CD14-positive monocyte (primary cell): Measurements from ENCODE around the gene TADA3. TPM values are rescaled to one million over a fixed set of nuclear protein-coding genes. Genes with fewer than 3 reads are reported as not detected.
A peak's percentile ranks its signal among the peaks of the same experiment; 100 is the strongest.

Experiments used
- DNase-seq, 3 donors: peaks; one replicate each; pipeline ENCODE4 v3.0.0-alpha.2; 2011 to 2022
- H2AFZ ChIP-seq: 2 replicates; pipeline ENCODE4 v1.6.0; 2012; ENCODE audit warnings: mild to moderate bottlenecking, low read depth, low read length, inconsistent platforms; ENCODE audit not compliant: insufficient read depth, poor library complexity, severe bottlenecking
- H3K27ac ChIP-seq, 2 donors: 1 replicate in 1 of 2; 2 replicates in 1 of 2; pipeline ENCODE4 v1.5.1; 2012 to 2013; ENCODE audit warnings: low read length in 2 of 2, control low read depth in 1 of 2, inconsistent platforms in 1 of 2, low read depth in 1 of 2, mild to moderate bottlenecking in 1 of 2
- H3K27me3 ChIP-seq, 2 donors: one replicate each; pipeline versions ENCODE4 v1.6.0 to v1.6.1; 2011 to 2013; ENCODE audit warnings: low read length in 2 of 2; ENCODE audit not compliant: control insufficient read depth in 2 of 2, insufficient read depth in 2 of 2
- H3K36me3 ChIP-seq, 2 donors: replicated peaks in 1 of 2; 1 replicate in 1 of 2; 2 replicates in 1 of 2; pipeline versions ENCODE4 v1.5.1 to v1.6.1; 2012 to 2013; ENCODE audit warnings: low read length in 2 of 2, control low read depth in 1 of 2, inconsistent platforms in 1 of 2, mild to moderate bottlenecking in 1 of 2; ENCODE audit not compliant: insufficient read depth in 2 of 2, control insufficient read depth in 1 of 2
- H3K4me1 ChIP-seq, 2 donors: 1 replicate in 1 of 2; 2 replicates in 1 of 2; pipeline versions ENCODE4 v1.5.1 to v1.6.1; 2012 to 2013; ENCODE audit warnings: low read length in 2 of 2, control low read depth in 1 of 2, inconsistent platforms in 1 of 2, mild to moderate bottlenecking in 1 of 2, moderate library complexity in 1 of 2; ENCODE audit not compliant: insufficient read depth in 2 of 2, control insufficient read depth in 1 of 2
- H3K4me2 ChIP-seq: replicated peaks from 2 replicates; pipeline ENCODE3; 2012; ENCODE audit warnings: low read length, moderate library complexity, mild to moderate bottlenecking; ENCODE audit not compliant: poor library complexity, severe bottlenecking; ENCODE audit errors: extremely low read depth
- H3K4me3 ChIP-seq, 3 experiments: fragments of 200-600 bp in 1 of 3; sonication (generic) in 1 of 3; replicated peaks in 1 of 3; 1 replicate in 2 of 3; 2 replicates in 1 of 3; pipeline ENCODE4 v1.5.1; 2011 to 2013; ENCODE audit warnings: low read length in 3 of 3, mild to moderate bottlenecking in 3 of 3, control low read depth in 2 of 3, low read depth in 2 of 3, inconsistent platforms in 1 of 3, moderate library complexity in 1 of 3
- H3K79me2 ChIP-seq: 2 replicates; pipeline ENCODE4 v1.6.0; 2012; ENCODE audit warnings: mild to moderate bottlenecking, control low read depth, inconsistent platforms, low read length, moderate library complexity; ENCODE audit not compliant: insufficient read depth
- H3K9ac ChIP-seq: 2 replicates; pipeline ENCODE4 v1.6.0; 2017; ENCODE audit warnings: low read length, mild to moderate bottlenecking; ENCODE audit not compliant: insufficient read depth, poor library complexity, severe bottlenecking
- H3K9me3 ChIP-seq, 2 donors: replicated peaks in 1 of 2; 1 replicate in 1 of 2; 2 replicates in 1 of 2; pipeline versions ENCODE4 v1.5.1 to v1.6.1; 2012 to 2013; ENCODE audit warnings: low read length in 2 of 2, control low read depth in 1 of 2; ENCODE audit not compliant: control insufficient read depth in 1 of 2, insufficient read depth in 1 of 2
- H4K20me1 ChIP-seq: 2 replicates; pipeline ENCODE4 v1.6.0; 2012; ENCODE audit warnings: mild to moderate bottlenecking, low read length, control low read depth, moderate library complexity; ENCODE audit not compliant: insufficient read depth
- H3K27ac Mint-ChIP-seq, 7 donors: one replicate each; pipeline ENCODE4 v1.8.0; 2020; ENCODE audit warnings: mild to moderate bottlenecking in 7 of 7, mixed read lengths in 7 of 7, moderate library complexity in 6 of 7, inconsistent platforms in 2 of 7
- H3K27me3 Mint-ChIP-seq, 3 donors: one replicate each; pipeline ENCODE4 v1.8.0; 2021 to 2022; ENCODE audit warnings: low read depth in 3 of 3, mild to moderate bottlenecking in 3 of 3, mixed read lengths in 3 of 3, moderate library complexity in 3 of 3, inconsistent platforms in 1 of 3
- H3K36me3 Mint-ChIP-seq, 2 donors: one replicate each; pipeline ENCODE4 v1.8.0; 2020; ENCODE audit warnings: mixed read lengths in 2 of 2, inconsistent platforms in 1 of 2, mild to moderate bottlenecking in 1 of 2
- H3K4me1 Mint-ChIP-seq: one replicate; pipeline ENCODE4 v1.8.0; 2020; ENCODE audit warnings: mild to moderate bottlenecking, mixed read lengths
- H3K4me3 Mint-ChIP-seq, 2 donors: one replicate each; pipeline ENCODE4 v1.8.0; 2020; ENCODE audit warnings: mild to moderate bottlenecking in 2 of 2, mixed read lengths in 2 of 2, moderate library complexity in 1 of 2
- H3K9me3 Mint-ChIP-seq, 7 donors: one replicate each; pipeline ENCODE4 v1.8.0; 2020 to 2022; ENCODE audit warnings: mixed read lengths in 7 of 7, mild to moderate bottlenecking in 6 of 7, moderate library complexity in 6 of 7, inconsistent platforms in 2 of 7
- WGBS: methylation state at CpG from one replicate; pipeline ENCODE4 v1.1.5; 2013; ENCODE audit warnings: missing lambda C conversion rate; ENCODE audit not compliant: insufficient coverage; 5-methylcytosine and 5-hydroxymethylcytosine counted together
- intact Hi-C, 2 donors: fragments of 100-400 bp; cut with micrococcal nuclease; formaldehyde crosslinking; loops; one replicate each; pipeline versions ENCODE4 v1.15.0 to v1.15.1; 2023
- polyA plus RNA-seq, 3 donors: library from polyadenylated mRNA; depleted of rRNA in 1 of 3; unstranded in 2 of 3; stranded (reverse) in 1 of 3; fragments of 300-500 nt in 2 of 3; fragments of >200 nt in 1 of 3; fragmentation: Illumina TruSeq in 2 of 3; gene quantifications; 1 replicate in 2 of 3; 2 replicates in 1 of 3; pipeline ENCODE4 v1.2.3, GENCODE V29; 2012 to 2021
- TF ChIP-seq, protein P1 (sequence below): fragments of 200-600 bp; IDR thresholded peaks from one replicate; pipeline ENCODE4 v1.8.0; 2022; ENCODE audit warnings: antibody characterized with exemption, mild to moderate bottlenecking

TADA3 gene
- polyA plus RNA-seq, 3 donors, result 36.1 to 47.2 (median 46.9) TPM

DNA sequence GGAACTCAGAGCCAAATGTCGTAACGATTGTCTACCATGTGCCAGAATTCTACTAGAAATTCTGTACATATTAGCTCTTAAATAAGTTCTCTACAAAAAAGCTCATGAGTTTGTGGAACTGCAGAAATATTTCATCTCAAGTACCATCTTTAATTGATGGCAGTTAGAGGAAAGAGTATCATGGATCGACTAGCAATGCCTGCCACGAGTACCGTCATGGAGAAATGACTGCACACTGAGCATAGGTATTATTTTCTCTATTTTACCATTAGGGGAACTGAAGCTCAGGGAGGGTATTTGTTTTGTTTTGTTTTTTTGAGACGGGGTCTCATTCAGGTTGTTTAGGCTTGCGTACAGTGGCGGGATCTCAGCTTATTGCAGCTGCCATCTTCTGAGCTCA is 48.7 kb upstream of the TADA3 start:
- Mint-ChIP-seq H3K4me1 (peaks cover 41% of the 10 kb centered on the region), H3K4me3 (no peak overlapping the region), H3K27me3 (peaks cover 0 to 5% (median 2%) of the 10 kb centered on the region in 3 donors), H3K27ac (peak overlapping the region in 1 of 7 donors; percentile 73), H3K9me3 (no peaks in the 10 kb centered on the region), H3K36me3 (peaks cover 40 to 44% of the 10 kb centered on the region in 2 donors)
- 72% methylated on average over 3 of the region's 8 CpGs for WGBS
- no peak for DNase-seq
- Histone ChIP-seq H3K4me3 (no peak overlapping the region), H4K20me1 (no peaks in the 10 kb centered on the region), H3K9ac (no peak overlapping the region), H3K27ac (no peak overlapping the region), H3K36me3 (peaks cover 31 to 39% of the 10 kb centered on the region in 2 donors), H3K9me3 (no peaks in the 10 kb centered on the region), H3K4me2 (no peak overlapping the region), H3K4me1 (peaks cover 34 to 37% of the 10 kb centered on the region in 2 donors), H3K79me2 (peaks cover 10% of the 10 kb centered on the region), H3K27me3 (no peaks in the 10 kb centered on the region), H2AFZ (no peak overlapping the region)
- TF ChIP-seq, protein P1, sequence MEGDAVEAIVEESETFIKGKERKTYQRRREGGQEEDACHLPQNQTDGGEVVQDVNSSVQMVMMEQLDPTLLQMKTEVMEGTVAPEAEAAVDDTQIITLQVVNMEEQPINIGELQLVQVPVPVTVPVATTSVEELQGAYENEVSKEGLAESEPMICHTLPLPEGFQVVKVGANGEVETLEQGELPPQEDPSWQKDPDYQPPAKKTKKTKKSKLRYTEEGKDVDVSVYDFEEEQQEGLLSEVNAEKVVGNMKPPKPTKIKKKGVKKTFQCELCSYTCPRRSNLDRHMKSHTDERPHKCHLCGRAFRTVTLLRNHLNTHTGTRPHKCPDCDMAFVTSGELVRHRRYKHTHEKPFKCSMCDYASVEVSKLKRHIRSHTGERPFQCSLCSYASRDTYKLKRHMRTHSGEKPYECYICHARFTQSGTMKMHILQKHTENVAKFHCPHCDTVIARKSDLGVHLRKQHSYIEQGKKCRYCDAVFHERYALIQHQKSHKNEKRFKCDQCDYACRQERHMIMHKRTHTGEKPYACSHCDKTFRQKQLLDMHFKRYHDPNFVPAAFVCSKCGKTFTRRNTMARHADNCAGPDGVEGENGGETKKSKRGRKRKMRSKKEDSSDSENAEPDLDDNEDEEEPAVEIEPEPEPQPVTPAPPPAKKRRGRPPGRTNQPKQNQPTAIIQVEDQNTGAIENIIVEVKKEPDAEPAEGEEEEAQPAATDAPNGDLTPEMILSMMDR, result no peak
- intact Hi-C loops, result loop anchor here (5.0 to 10.0 kb wide), 2 partner anchors 46 to 49 kb away; partner anchors contain the start of genes ARPC4 (in 2 of the 2) and TADA3 (in 2 of the 2)

- no peak overlapping the region for H2AFZ ChIP-seq
- peaks cover 59 to 66% of the 10 kb centered on the region in 2 donors for H3K36me3 Mint-ChIP-seq
- H3K9me3 Mint-ChIP-seq, result no peaks in the 10 kb centered on the region
- no peak overlapping the region for H3K4me2 ChIP-seq
- H3K4me1 Mint-ChIP-seq, result peaks cover 28% of the 10 kb centered on the region
- intact Hi-C loops, result no loop called here
- H3K27ac ChIP-seq, result peak overlapping the region in 1 of 2 donors; percentile 42
- no peaks in the 10 kb centered on the region for H3K9me3 ChIP-seq
- no peak overlapping the region for H3K4me3 ChIP-seq
- peaks cover 0 to 7% (median 2%) of the 10 kb centered on the region in 3 donors for H3K27me3 Mint-ChIP-seq
- H3K4me3 Mint-ChIP-seq, result no peak overlapping the region
- no peaks in the 10 kb centered on the region for H3K27me3 ChIP-seq
- DNase-seq, result no peak
- H3K9ac ChIP-seq, result no peak overlapping the region
- H3K4me1 ChIP-seq, result peaks cover 22% of the 10 kb centered on the region in 2 donors
- no peaks in the 10 kb centered on the region for H4K20me1 ChIP-seq
- 86% methylated on average over 4 of the region's 4 CpGs for WGBS
- no peak overlapping the region for H3K27ac Mint-ChIP-seq
- TF ChIP-seq, protein P1, result no peak
- H3K79me2 ChIP-seq, result peaks cover 10% of the 10 kb centered on the region
- peaks cover 50 to 61% of the 10 kb centered on the region in 2 donors for H3K36me3 ChIP-seq
Observed at GRCh38 chr3:9838856-9839255, 46.6 kb upstream of the TADA3 start.
